NAMALWA (cell line): ENCODE data around the gene LBP.
"Not testable (repeated sequence)": the region's sequence is repeated elsewhere in the genome, so short reads cannot be mapped to it uniquely, and the experiment has no call there.

Experiments
- DNase-seq: peaks from one replicate; pipeline ENCODE4 v3.0.0-alpha.2; 2015; ENCODE audit warnings: low spot score

The LBP gene

GRCh38 chr20:38349856-38350255 lies 3.6 kb downstream of the LBP start:
- DNase-seq: no peak

GRCh38 chr20:38350879-38351775 lies 4.8 kb downstream of the LBP start:
- no peak for DNase-seq

GRCh38 chr20:38353316-38353715 lies 7.0 kb downstream of the LBP start:
- peak; percentile 44 for DNase-seq

- no peak for DNase-seq
Measured at GRCh38 chr20:38354227-38354626, 7.9 kb downstream of the LBP start.

- DNase-seq: peak; percentile 39
Measured at GRCh38 chr20:38355161-38356012, 9.1 kb downstream of the LBP start.

- no peak for DNase-seq
Measured at GRCh38 chr20:38357653-38358207, 11.4 kb downstream of the LBP start.

GRCh38 chr20:38358556-38358955 lies 12.3 kb downstream of the LBP start:
- no peak for DNase-seq

- DNase-seq: no peak
Measured at GRCh38 chr20:38363004-38363747, 16.9 kb downstream of the LBP start.

- peak; percentile 61 for DNase-seq
Measured at GRCh38 chr20:38369389-38369788, 23.1 kb downstream of the LBP start.

GRCh38 chr20:38372806-38373205 lies 26.5 kb downstream of the LBP start:
- DNase-seq: no peak

GRCh38 chr20:38373231-38373867 lies 27.1 kb downstream of the LBP start:
- DNase-seq: no peak

GRCh38 chr20:38373898-38374297 lies 27.6 kb downstream of the LBP start:
- DNase-seq: no peak

- DNase-seq: no peak
Measured at GRCh38 chr20:38377039-38377685, 30.9 kb downstream of the LBP start.

- not testable (repeated sequence) for DNase-seq
Measured at GRCh38 chr20:38377838-38378237, 31.6 kb downstream of the LBP start.

GRCh38 chr20:38383147-38383546 lies 36.9 kb downstream of the LBP start:
- no peak for DNase-seq

GRCh38 chr20:38386004-38386403 lies 39.7 kb downstream of the LBP start:
- peak; percentile 6 for DNase-seq

- no peak for DNase-seq
Measured at GRCh38 chr20:38386851-38387250, 40.6 kb downstream of the LBP start.

- peak; percentile 13 for DNase-seq
Measured at GRCh38 chr20:38387953-38388352, 41.7 kb downstream of the LBP start.

- DNase-seq: peak; percentile 43
Measured at GRCh38 chr20:38392356-38392755, 46.1 kb downstream of the LBP start.

- DNase-seq: no peak
Measured at GRCh38 chr20:38393259-38393658, 47.0 kb downstream of the LBP start.

GRCh38 chr20:38395165-38395564 lies 48.9 kb downstream of the LBP start:
- DNase-seq: no peak
